HG02610 (cell line): ENCODE data around the gene VAMP1.
"Not testable (repeated sequence)": the region's sequence is repeated elsewhere in the genome, so short reads cannot be mapped to it uniquely, and the experiment has no call there.

Source experiments
- ATAC-seq: cut with Tn5 transposase; IDR thresholded peaks from one replicate; pipeline ENCODE4 v1.9.1; 2021; ENCODE audit warnings: mild to moderate bottlenecking, moderate library complexity; ENCODE audit not compliant: unreplicated experiment

The VAMP1 gene

GRCh38 chr12:6451348-6452244, 18.9 kb downstream of the VAMP1 start, which contains the start of gene TAPBPL:
Gene TAPBPL, plus strand, starts transcription at chr12:6452042. Its CDS starts 207 bp downstream, at chr12:6452249.
- ATAC-seq: peak; percentile 66

GRCh38 chr12:6450869-6451347, 19.6 kb downstream of the VAMP1 start:
- ATAC-seq: no peak

DNA sequence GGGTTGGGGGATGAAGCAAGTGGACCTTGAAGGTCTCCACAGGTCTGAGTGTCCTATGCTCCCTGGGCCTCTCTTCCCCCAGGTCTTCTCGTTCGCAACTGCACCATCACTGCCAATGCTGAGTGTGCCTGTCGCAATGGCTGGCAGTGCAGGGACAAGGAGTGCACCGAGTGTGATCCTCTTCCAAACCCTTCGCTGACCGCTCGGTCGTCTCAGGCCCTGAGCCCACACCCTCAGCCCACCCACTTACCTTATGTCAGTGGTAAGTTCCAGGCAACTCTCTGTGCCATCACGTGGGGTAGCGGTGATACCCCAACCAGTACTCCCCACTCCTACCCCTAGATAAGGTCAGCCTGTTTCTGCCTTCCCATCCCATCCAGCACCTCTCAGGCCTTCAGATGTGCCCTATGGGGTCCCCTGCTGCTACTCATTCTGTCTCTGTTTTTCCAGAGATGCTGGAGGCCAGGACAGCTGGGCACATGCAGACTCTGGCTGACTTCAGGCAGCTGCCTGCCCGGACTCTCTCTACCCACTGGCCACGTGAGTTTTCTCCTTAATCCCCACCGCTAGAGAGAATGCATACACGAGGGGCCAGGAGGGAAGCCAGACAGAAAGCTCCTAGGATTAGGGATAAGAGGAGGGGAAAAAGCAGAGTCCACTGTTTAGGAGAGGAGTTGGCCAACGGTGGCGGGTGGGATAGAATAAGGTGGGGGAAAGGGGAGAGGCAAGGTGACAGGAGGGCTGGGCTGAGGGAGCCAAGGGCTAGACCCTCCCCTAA, 20.2 kb downstream of the VAMP1 start:
- ATAC-seq: no peak

- ATAC-seq: no peak
These were observed 25.5 kb downstream of the VAMP1 start, which contains the start of gene CD27 for GRCh38 chr12:6444704-6445688. Gene CD27, plus strand, starts transcription at chr12:6444955. Its CDS starts 141 bp downstream, at chr12:6445096.

DNA sequence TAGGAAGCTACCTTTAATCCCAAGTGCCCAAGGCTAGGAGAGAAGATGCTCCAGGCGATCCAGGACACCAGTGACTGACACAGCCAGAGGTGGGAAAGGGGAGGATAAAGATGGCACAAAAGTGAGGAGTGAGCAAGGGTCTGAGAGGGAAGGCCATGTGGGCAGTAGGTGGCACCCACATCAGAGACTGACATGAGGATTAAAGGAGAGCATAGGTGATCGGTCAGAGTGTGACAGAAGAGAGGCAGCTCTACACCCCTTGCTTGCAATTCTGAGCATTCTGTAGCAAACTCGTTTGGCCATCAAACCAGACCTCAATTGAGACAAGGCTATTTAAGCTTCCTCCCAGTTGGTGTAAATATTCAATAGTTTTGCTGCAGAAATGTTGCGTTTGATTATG, 26.4 kb downstream of the VAMP1 start:
- ATAC-seq: no peak

DNA sequence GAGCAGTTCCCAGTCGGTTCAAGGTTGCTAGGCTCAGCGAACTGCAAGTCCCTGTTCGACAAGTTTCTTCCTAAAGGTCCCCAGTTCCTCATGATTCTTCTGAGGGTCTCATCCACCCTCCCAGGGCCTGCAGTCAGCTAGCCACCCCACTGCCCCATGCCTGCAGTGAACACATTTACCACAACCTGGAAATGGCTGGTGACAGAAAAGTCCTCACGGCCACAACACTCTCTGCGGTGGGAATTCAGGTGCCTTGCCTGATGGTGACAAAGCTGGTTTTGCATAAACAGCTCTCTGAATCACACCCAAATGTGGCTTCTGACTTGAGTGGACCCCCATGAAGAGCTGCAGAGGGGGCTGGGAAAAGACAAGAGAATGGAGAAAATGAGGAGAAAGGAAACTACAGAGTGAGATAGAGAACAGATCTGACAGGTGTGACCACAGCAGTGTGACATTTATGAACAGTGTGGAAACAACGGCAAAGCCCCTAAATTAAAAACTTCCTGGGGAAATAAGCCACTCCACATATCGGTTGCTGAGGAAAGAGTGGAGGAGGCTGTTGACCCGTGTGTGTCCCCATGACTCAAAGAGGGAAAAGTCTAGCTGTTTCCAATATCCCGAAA, 27.0 kb downstream of the VAMP1 start:
- peak; percentile 39 for ATAC-seq

DNA sequence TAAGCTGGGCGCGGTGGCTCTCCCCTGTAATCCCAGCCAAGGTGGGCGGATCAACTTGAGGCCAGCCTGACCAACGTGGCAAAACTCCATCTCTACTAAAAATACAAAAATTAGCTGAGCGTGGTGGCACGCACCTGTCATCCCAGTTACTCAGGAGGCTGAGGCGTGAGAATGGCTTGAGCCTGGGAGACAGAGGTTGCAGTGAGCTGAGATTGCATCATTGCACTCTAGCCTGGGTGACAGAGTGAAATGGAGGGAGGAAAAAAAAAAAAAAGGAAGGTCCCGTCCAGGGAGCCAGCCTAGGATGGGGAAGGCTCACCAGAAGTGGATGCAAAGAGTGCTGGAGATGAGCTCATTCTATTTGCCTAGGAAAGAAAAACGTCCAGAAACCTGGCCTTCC, 27.6 kb downstream of the VAMP1 start:
- no peak for ATAC-seq

- no peak for ATAC-seq
These were observed 30.1 kb downstream of the VAMP1 start for GRCh38 chr12:6440391-6440790.

- ATAC-seq: no peak
These were observed 32.1 kb downstream of the VAMP1 start for GRCh38 chr12:6438345-6438744.

DNA sequence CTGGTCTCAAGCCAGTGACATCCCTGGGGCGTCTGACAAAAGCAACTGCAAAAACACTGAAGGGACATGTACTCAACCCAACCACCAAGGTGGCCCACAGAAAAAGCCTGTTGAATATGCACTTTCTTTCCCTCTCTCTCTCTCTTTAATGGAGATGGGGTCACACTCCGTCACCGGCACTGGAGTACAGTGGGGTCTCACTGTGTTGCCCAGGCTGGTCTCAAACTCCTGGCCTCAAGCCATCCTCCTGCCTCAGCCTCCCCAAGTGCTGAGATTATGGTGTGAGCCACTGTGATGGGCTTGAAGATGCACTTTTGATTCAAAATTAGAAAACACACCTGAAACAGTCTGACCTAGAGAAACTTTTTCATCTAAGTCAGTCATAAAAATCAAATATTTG, 32.9 kb downstream of the VAMP1 start:
- no peak for ATAC-seq

GRCh38 chr12:6435961-6436715, 34.3 kb downstream of the VAMP1 start:
- no peak for ATAC-seq

DNA sequence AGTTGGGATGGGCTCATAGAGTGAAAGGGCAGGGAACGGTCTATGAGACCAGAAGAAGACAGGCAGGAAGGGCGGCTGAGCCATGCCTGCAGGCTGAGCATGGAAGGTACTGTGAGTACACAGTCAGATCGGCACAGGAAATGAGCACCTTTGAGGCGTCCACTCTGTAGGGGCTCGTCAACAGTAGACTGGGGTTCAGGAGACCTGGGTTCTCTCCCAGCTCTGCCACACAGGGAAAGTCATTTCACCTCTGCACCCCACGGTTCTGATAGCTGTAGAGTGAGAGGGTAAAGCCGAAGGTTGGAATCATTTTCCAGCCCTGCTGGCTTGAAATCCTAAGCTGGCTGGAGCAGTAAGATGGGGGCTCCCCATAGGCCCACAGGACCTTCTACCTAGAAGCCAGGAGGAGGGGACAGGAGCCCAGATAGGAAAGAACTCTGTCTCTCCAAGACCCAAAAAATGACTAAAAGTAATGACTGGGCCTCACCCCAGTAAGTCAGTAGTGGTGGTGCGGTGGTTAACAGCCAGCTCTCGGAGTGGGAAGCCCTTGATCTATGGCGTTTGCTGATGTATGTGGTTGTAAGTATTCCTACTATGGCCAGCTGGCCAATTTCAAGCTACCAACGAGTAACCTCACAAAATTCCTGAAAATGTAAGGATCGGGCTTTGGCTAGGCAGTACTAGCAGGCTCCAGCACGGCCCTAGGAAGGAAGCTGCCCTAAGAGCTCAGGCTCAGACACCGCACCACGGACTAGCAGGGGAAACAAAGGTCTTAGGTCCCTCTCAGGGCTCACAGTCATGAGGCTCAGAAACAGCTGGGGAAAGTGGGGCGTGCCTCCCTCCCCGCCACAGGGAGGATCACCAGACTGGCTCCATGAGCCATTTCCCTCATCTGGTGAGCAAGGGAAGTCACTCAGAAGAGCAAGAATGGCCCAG, 36.0 kb downstream of the VAMP1 start:
- no peak for ATAC-seq

- ATAC-seq: no peak
These were observed 37.5 kb downstream of the VAMP1 start for GRCh38 chr12:6432991-6433390.

DNA sequence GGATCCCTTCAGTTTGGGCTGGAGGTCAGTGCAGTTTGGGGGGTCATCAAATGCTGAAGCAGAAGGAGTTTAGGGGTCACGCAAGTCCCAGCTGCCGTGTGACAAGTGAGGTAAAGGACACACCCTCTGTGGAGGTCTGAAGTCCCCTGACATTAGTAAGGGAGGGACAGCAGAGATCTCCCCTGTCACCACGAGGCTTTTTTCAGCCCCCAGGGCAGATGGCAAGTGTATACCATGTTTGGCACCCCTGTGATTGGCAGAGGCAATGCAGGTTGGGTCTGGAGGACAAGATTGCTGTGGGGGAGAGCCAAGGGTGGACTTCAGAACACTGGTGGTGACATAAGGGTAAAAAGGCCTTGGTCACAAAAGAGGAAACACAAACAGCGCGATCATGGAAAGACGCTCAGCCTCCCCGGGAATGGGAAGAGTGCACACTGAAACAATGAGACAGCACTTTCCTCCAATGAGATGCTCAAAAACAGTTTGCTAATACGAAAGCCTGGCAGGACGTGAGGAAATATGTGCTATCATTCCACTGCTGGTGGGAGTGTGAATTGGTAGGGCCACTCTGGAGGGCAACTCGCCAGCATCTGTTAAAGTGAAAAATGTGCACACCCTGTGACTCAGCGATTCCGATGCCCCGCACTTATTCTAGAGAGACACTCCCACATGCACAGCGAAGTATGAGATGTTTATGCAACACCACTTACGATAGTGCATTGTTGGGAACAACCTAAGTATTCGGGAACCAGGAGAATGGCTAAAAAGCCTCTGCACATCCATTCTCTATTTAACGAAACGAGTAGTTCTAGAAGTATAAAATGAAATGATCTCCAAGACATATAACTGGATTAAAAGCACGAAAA, 40.1 kb downstream of the VAMP1 start:
- ATAC-seq: no peak

DNA sequence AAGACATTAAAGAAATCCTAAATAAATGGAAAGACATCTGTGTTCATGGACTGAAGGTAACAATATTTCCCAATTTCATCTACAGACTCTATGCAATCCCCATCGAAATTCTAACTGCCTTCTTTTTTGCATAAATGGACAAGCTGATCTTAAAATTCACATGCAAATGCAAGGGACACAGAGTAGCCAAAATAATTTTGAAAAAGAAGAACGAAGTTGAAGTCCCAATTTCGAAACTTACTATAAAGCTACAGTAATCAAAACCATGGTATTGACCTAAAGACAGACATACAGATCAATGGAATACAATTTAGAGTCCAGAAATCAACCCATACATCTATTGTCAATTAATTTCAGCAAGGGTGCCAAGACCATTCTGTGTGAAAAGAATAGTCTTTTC, 42.2 kb downstream of the VAMP1 start:
- no peak for ATAC-seq

DNA sequence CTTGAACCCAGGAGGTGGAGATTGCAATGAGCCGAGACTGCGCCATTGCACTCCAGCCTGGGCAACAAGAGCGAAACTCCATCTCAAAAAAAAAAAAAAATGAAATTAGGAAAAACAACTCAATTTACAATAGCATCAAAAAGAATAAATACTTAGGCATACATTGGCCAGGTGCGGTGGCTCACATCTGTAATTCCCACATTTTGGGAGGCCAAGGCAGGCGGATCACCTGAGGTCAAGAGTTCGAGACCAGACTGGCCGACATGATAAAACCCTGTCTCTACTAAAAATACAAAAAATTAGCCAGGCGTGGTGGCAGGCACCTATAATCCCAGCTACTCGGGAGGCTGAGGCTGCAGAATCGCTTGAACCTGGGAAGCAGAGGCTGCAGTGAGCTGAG, 42.7 kb downstream of the VAMP1 start:
- ATAC-seq: not testable (repeated sequence)
